Fibroblast of lung (primary cell): ENCODE measurements around the gene TCERG1L.

Experiments used
- CTCF ChIP-seq, 2 donors: IDR thresholded peaks in 1 of 2; conservative IDR thresholded peaks in 1 of 2; 1 replicate in 1 of 2; 2 replicates in 1 of 2; pipeline ENCODE4 v1.5.1; 2011 to 2012; ENCODE audit warnings: low read length in 2 of 2, control low read depth in 1 of 2, inconsistent platforms in 1 of 2, low read depth in 1 of 2, mild to moderate bottlenecking in 1 of 2
- EZH2 ChIP-seq: IDR thresholded peaks from 2 replicates; pipeline ENCODE4 v1.5.1; 2012; ENCODE audit warnings: low read length, control low read depth, mild to moderate bottlenecking; ENCODE audit errors: missing control alignments

GRCh38 chr10:131130025-131130424 lies 181.5 kb downstream of the TCERG1L start:
- no peak for TF ChIP-seq CTCF (conservative IDR thresholded peaks at IDR 0.05 in 1 of 2, IDR thresholded peaks at IDR 0.05 in 1 of 2; ENCODE audit: low read depth in 1 of 2, low read length in 2 of 2)
- TF ChIP-seq EZH2: no peak
